ENCODE results near the gene CARS2.
"Not testable (repeated sequence)": the region's sequence is repeated elsewhere in the genome, so short reads cannot be mapped to it uniquely, and the experiment has no call there.

The CARS2 gene

GRCh38 chr13:110706570-110707372 is 855 bp upstream of the CARS2 start:
- no peak for DNase-seq (ENCODE audit: low read depth in 2 of 2)

GRCh38 chr13:110705356-110705825 is 525 bp downstream of the CARS2 start:
- no peak for DNase-seq (ENCODE audit: low read depth in 2 of 2)

- DNase-seq (ENCODE audit: low read depth in 2 of 2), result no peak
Measured at GRCh38 chr13:110702591-110703526, 3.1 kb downstream of the CARS2 start.

GRCh38 chr13:110702089-110702488 is 3.8 kb downstream of the CARS2 start:
- no peak for DNase-seq (ENCODE audit: low read depth in 2 of 2)

- DNase-seq (ENCODE audit: low read depth in 2 of 2), result not testable (repeated sequence)
Measured at GRCh38 chr13:110701061-110701460, 4.9 kb downstream of the CARS2 start.

- DNase-seq (ENCODE audit: low read depth in 2 of 2), result no peak
Measured at GRCh38 chr13:110700641-110701040, 5.3 kb downstream of the CARS2 start.

- DNase-seq (ENCODE audit: low read depth in 2 of 2), result no peak
Measured at GRCh38 chr13:110700186-110700585, 5.7 kb downstream of the CARS2 start.

- DNase-seq (ENCODE audit: low read depth in 2 of 2), result no peak
Measured at GRCh38 chr13:110699148-110700145, 6.5 kb downstream of the CARS2 start.

GRCh38 chr13:110698689-110699088 is 7.2 kb downstream of the CARS2 start:
- DNase-seq (ENCODE audit: low read depth in 2 of 2), result no peak

GRCh38 chr13:110697842-110698241 is 8.1 kb downstream of the CARS2 start:
- no peak for DNase-seq (ENCODE audit: low read depth in 2 of 2)

- DNase-seq (ENCODE audit: low read depth in 2 of 2), result no peak
Measured at GRCh38 chr13:110696776-110697175, 9.1 kb downstream of the CARS2 start.

GRCh38 chr13:110695774-110696173 is 10.1 kb downstream of the CARS2 start:
- not testable (repeated sequence) for DNase-seq (ENCODE audit: low read depth in 2 of 2)

GRCh38 chr13:110690516-110690915 is 15.4 kb downstream of the CARS2 start:
- no peak for DNase-seq (ENCODE audit: low read depth in 2 of 2)

- no peak for DNase-seq (ENCODE audit: low read depth in 2 of 2)
Measured at GRCh38 chr13:110689711-110690110, 16.2 kb downstream of the CARS2 start.

GRCh38 chr13:110689041-110689440 is 16.9 kb downstream of the CARS2 start:
- no peak for DNase-seq (ENCODE audit: low read depth in 2 of 2)

GRCh38 chr13:110687736-110688135 is 18.2 kb downstream of the CARS2 start:
- DNase-seq (ENCODE audit: low read depth in 2 of 2), result no peak

- DNase-seq (ENCODE audit: low read depth in 2 of 2), result no peak
Measured at GRCh38 chr13:110685305-110686020, 20.5 kb downstream of the CARS2 start.

GRCh38 chr13:110684388-110685056 is 21.4 kb downstream of the CARS2 start:
- no peak for DNase-seq (ENCODE audit: low read depth in 2 of 2)

- no peak for DNase-seq (ENCODE audit: low read depth in 2 of 2)
Measured at GRCh38 chr13:110683921-110684320, 22.0 kb downstream of the CARS2 start.

Data from stimulated activated CD8-positive, alpha-beta memory T cell treated with anti-CD3 and anti-CD28 coated beads, Interleukin-15, amount 100 ng/mL, for 48 hours (primary cell).